Uterus (tissue), 2 donors: ENCODE measurements around the gene SPAG7.

Experiments
- POLR2A ChIP-seq, 2 donors: fragments of 450-650 bp; IDR thresholded peaks; one replicate each; pipeline ENCODE4 v1.6.1; 2016; ENCODE audit warnings: antibody characterized with exemption in 2 of 2, mild to moderate bottlenecking in 1 of 2, moderate library complexity in 1 of 2
- TF ChIP-seq, protein P1 (sequence below), 4 experiments: fragments of 200-600 bp in 2 of 4; fragments of 450-650 bp in 2 of 4; sonication (generic) in 2 of 4; IDR thresholded peaks; one replicate each; pipeline ENCODE4 v1.5.1; 2016 to 2019; ENCODE audit warnings: antibody characterized with exemption in 4 of 4, mild to moderate bottlenecking in 2 of 4, moderate library complexity in 1 of 4

DNA sequence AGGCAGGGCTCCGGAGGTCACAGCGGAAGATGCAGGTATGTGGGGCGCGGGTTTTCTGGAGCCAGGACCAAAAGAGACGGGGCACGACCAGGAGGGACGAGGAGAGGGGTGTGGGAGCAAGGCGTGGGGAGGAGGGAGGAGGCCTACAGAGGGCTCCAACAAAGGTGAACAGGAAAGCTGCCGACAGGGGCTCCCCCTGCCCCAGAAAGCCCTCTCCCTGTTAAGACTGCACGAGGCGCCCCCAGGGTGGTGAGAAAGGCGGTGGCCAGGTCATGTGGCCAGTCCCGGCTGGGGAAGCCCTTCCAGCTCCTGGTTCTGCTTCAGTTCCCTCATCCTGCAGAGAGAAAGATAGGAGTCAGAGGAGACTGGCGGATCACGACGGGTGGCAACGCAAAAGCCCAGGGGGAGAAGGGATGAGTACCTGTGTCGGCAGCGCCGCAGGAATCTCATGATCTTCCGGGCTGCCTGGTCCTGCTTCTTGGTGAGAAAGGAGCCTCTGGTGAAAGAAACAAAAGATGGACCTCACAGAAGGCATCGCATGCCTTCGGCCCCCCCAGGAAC is 949 bp upstream of the SPAG7 start:
- TF ChIP-seq, protein P1, sequence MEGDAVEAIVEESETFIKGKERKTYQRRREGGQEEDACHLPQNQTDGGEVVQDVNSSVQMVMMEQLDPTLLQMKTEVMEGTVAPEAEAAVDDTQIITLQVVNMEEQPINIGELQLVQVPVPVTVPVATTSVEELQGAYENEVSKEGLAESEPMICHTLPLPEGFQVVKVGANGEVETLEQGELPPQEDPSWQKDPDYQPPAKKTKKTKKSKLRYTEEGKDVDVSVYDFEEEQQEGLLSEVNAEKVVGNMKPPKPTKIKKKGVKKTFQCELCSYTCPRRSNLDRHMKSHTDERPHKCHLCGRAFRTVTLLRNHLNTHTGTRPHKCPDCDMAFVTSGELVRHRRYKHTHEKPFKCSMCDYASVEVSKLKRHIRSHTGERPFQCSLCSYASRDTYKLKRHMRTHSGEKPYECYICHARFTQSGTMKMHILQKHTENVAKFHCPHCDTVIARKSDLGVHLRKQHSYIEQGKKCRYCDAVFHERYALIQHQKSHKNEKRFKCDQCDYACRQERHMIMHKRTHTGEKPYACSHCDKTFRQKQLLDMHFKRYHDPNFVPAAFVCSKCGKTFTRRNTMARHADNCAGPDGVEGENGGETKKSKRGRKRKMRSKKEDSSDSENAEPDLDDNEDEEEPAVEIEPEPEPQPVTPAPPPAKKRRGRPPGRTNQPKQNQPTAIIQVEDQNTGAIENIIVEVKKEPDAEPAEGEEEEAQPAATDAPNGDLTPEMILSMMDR (IDR thresholded peaks at IDR 0.05) = no peak
- no peak for TF ChIP-seq POLR2A (IDR thresholded peaks at IDR 0.05)
